H1 (cell line): ENCODE measurements around the gene UTS2B. TPM values are rescaled to one million over a fixed set of nuclear protein-coding genes. Genes with fewer than 3 reads are reported as not detected.

Experiments
- CTCF ChIA-PET: fragments of 300-600 bp; sonication (Branson Sonifier 250); formaldehyde crosslinking; loops from one replicate; lab custom pipeline; 2021; ENCODE audit not compliant: partially characterized antibody; lab: Charles Lee
- POLR2A ChIA-PET: fragments of 300-600 bp; sonication (Branson Sonifier 250); formaldehyde crosslinking; loops from one replicate; lab custom pipeline; 2021; ENCODE audit warnings: inconsistent platforms; ENCODE audit not compliant: partially characterized antibody; lab: Charles Lee
- DNase-seq, 2 experiments: peaks; one replicate each; pipeline versions ENCODE4 v3.0.0 to v3.0.0-alpha.2; 2010 to 2022; ENCODE audit warnings: low spot score in 2 of 2, low read depth in 1 of 2, mixed read lengths in 1 of 2
- FAIRE-seq: peaks from 2 replicates; lab custom pipeline; 2011; peaks lifted over from hg19 to GRCh38; lab: Jason Lieb, UNC
- H2AFZ ChIP-seq: 2 replicates; pipeline ENCODE4 v1.8.1; 2012; ENCODE audit warnings: low read length, inconsistent platforms
- H2AK5ac ChIP-seq: 2 replicates; pipeline ENCODE4 v1.6.1; 2013; ENCODE audit warnings: low read depth, low read length
- H2BK120ac ChIP-seq: replicated peaks from 2 replicates; pipeline ENCODE3; 2013; ENCODE audit warnings: low read depth, low read length, inconsistent platforms
- H2BK12ac ChIP-seq: 2 replicates; pipeline ENCODE4 v1.6.1; 2013; ENCODE audit warnings: low read depth, low read length
- H2BK15ac ChIP-seq: 2 replicates; pipeline ENCODE4 v1.6.1; 2013; ENCODE audit warnings: low read length
- H2BK20ac ChIP-seq: 2 replicates; pipeline ENCODE4 v1.6.1; 2013; ENCODE audit warnings: low read length
- H2BK5ac ChIP-seq: 2 replicates; pipeline ENCODE4 v1.6.1; 2013; ENCODE audit warnings: low read depth, low read length
- H3K14ac ChIP-seq: 2 replicates; pipeline ENCODE4 v1.6.1; 2013; ENCODE audit warnings: inconsistent platforms; ENCODE audit not compliant: insufficient read length
- H3K18ac ChIP-seq: 2 replicates; pipeline ENCODE4 v1.6.1; 2013; ENCODE audit warnings: low read length; ENCODE audit errors: extremely low read depth
- H3K23ac ChIP-seq: 2 replicates; pipeline ENCODE4 v1.6.1; 2013; ENCODE audit warnings: inconsistent platforms; ENCODE audit not compliant: insufficient read length
- H3K23me2 ChIP-seq: 2 replicates; pipeline ENCODE4 v1.6.1; 2013; ENCODE audit warnings: low read depth, low read length
- H3K27ac ChIP-seq: 2 replicates; pipeline ENCODE4 v1.6.1; 2011; ENCODE audit warnings: low read depth, low read length, inconsistent platforms
- H3K27me3 ChIP-seq, 4 experiments: replicated peaks in 1 of 4; 1 replicate in 1 of 4; 2 replicates in 3 of 4; pipeline versions ENCODE4 v1.6.1 to v1.8.1; 2011 to 2013; ENCODE audit warnings: low read length in 3 of 4, mild to moderate bottlenecking in 3 of 4, inconsistent platforms in 2 of 4, mixed read lengths in 2 of 4, moderate library complexity in 1 of 4; ENCODE audit not compliant: control insufficient read depth in 3 of 4, insufficient read depth in 3 of 4; ENCODE audit errors: extremely low read depth in 1 of 4
- H3K36me3 ChIP-seq, 4 experiments: 2 replicates each; pipeline versions ENCODE4 v1.6.1 to v1.8.1; 2011 to 2013; ENCODE audit warnings: mild to moderate bottlenecking in 4 of 4, low read length in 3 of 4, moderate library complexity in 2 of 4, control low read depth in 1 of 4, inconsistent platforms in 1 of 4; ENCODE audit not compliant: insufficient read depth in 4 of 4, control insufficient read depth in 2 of 4
- H3K4ac ChIP-seq: replicated peaks from 2 replicates; pipeline ENCODE3; 2013; ENCODE audit warnings: low read length, low read depth, mixed read lengths, inconsistent platforms; ENCODE audit not compliant: insufficient read length
- H3K4me1 ChIP-seq, 4 experiments: replicated peaks in 1 of 4; 1 replicate in 1 of 4; 2 replicates in 3 of 4; pipeline versions ENCODE4 v1.6.1 to v1.8.1; 2011 to 2013; ENCODE audit warnings: low read length in 3 of 4, inconsistent platforms in 2 of 4, mixed read lengths in 1 of 4; ENCODE audit not compliant: insufficient read depth in 4 of 4, control insufficient read depth in 3 of 4
- H3K4me2 ChIP-seq, 2 experiments: 2 replicates each; pipeline versions ENCODE4 v1.6.1 to v1.8.1; 2011 to 2013; ENCODE audit warnings: low read depth in 2 of 2, low read length in 2 of 2, control low read depth in 1 of 2, inconsistent platforms in 1 of 2, mild to moderate bottlenecking in 1 of 2; ENCODE audit not compliant: insufficient read depth in 1 of 2
- H3K4me3 ChIP-seq, 4 experiments: fragments of 200-600, 300-600 bp in 1 of 4; sonication (generic), shearing (Covaris generic), sonication (Bioruptor Twin) in 1 of 4; 2 replicates each; pipeline versions ENCODE4 v1.5.1 to v1.8.1; 2011 to 2016; ENCODE audit warnings: low read length in 4 of 4, low read depth in 3 of 4, control low read depth in 2 of 4, inconsistent platforms in 2 of 4, mild to moderate bottlenecking in 2 of 4, mixed read lengths in 1 of 4, moderate library complexity in 1 of 4; ENCODE audit not compliant: insufficient read depth in 2 of 4; ENCODE audit errors: extremely low read depth in 1 of 4
- H3K56ac ChIP-seq: replicated peaks from 2 replicates; pipeline ENCODE3; 2013; ENCODE audit warnings: low read depth, mild to moderate bottlenecking, mixed read lengths, low read length, inconsistent platforms; ENCODE audit not compliant: insufficient read length
- H3K79me1 ChIP-seq: 2 replicates; pipeline ENCODE4 v1.6.1; 2013; ENCODE audit warnings: low read depth, low read length, control low read depth
- H3K79me2 ChIP-seq, 2 experiments: 2 replicates each; pipeline versions ENCODE4 v1.6.1 to v1.8.1; 2012 to 2013; ENCODE audit warnings: low read length in 2 of 2, mild to moderate bottlenecking in 2 of 2, inconsistent platforms in 1 of 2; ENCODE audit not compliant: insufficient read depth in 2 of 2, control insufficient read depth in 1 of 2
- H3K9ac ChIP-seq, 4 experiments: replicated peaks in 1 of 4; 1 replicate in 1 of 4; 2 replicates in 3 of 4; pipeline versions ENCODE4 v1.6.1 to v1.8.1; 2011 to 2013; ENCODE audit warnings: low read depth in 3 of 4, low read length in 3 of 4, control low read depth in 2 of 4, mild to moderate bottlenecking in 2 of 4, moderate library complexity in 2 of 4, inconsistent platforms in 1 of 4; ENCODE audit errors: extremely low read depth in 1 of 4
- H3K9me3 ChIP-seq, 2 experiments: 2 replicates each; pipeline versions ENCODE4 v1.6.1 to v1.8.1; 2012 to 2013; ENCODE audit warnings: mild to moderate bottlenecking in 2 of 2, moderate library complexity in 2 of 2, control low read depth in 1 of 2, inconsistent platforms in 1 of 2, low read depth in 1 of 2, low read length in 1 of 2, mixed read lengths in 1 of 2; ENCODE audit not compliant: insufficient read depth in 2 of 2
- H4K20me1 ChIP-seq, 2 experiments: replicated peaks in 1 of 2; 2 replicates each; pipeline versions ENCODE3 to v1.8.1; 2011 to 2013; ENCODE audit warnings: inconsistent platforms in 2 of 2, low read length in 2 of 2, mild to moderate bottlenecking in 1 of 2; ENCODE audit not compliant: insufficient read depth in 2 of 2, control insufficient read depth in 1 of 2
- H4K5ac ChIP-seq: 2 replicates; pipeline ENCODE4 v1.6.1; 2013; ENCODE audit warnings: low read length, low read depth, mixed read lengths, inconsistent platforms; ENCODE audit not compliant: insufficient read length
- H4K8ac ChIP-seq: 2 replicates; pipeline ENCODE4 v1.8.0; 2013; ENCODE audit warnings: mild to moderate bottlenecking, moderate library complexity, low read length, inconsistent platforms; ENCODE audit not compliant: insufficient read depth; ENCODE audit errors: extremely low read depth
- H4K91ac ChIP-seq: replicated peaks from 2 replicates; pipeline ENCODE3; 2013; ENCODE audit warnings: low read length, mixed read lengths, inconsistent platforms; ENCODE audit not compliant: insufficient read length
- CTBP2 ChIP-seq: IDR thresholded peaks from 2 replicates; pipeline ENCODE4 v1.7.0; 2011; ENCODE audit warnings: borderline replicate concordance, mild to moderate bottlenecking, moderate library complexity, mixed read lengths, low read length; ENCODE audit not compliant: insufficient read depth, insufficient read length
- GTF2F1 ChIP-seq: IDR thresholded peaks from 2 replicates; pipeline ENCODE4 v1.6.1; 2012; ENCODE audit warnings: low read depth, low read length, improper control_type of control experiment, borderline replicate concordance
- JUND ChIP-seq: IDR thresholded peaks from 2 replicates; pipeline ENCODE4 v1.6.1; 2011; ENCODE audit warnings: mild to moderate bottlenecking, improper control_type of control experiment, low read length
- KDM4A ChIP-seq: IDR thresholded peaks from one replicate; pipeline ENCODE4 v1.7.1; 2012; ENCODE audit warnings: low read depth, mild to moderate bottlenecking, moderate library complexity, low read length, inconsistent platforms; ENCODE audit not compliant: severe bottlenecking
- RFX5 ChIP-seq: IDR thresholded peaks from 2 replicates; pipeline ENCODE4 v1.6.1; 2011; ENCODE audit warnings: low read depth, low read length, improper control_type of control experiment, borderline replicate concordance
- SIN3A ChIP-seq, 2 experiments: IDR thresholded peaks in 1 of 2; conservative IDR thresholded peaks in 1 of 2; 2 replicates each; pipeline ENCODE4 v1.6.1; 2011 to 2012; ENCODE audit warnings: low read length in 2 of 2, improper control_type of control experiment in 1 of 2, low read depth in 1 of 2, mild to moderate bottlenecking in 1 of 2
- SP2 ChIP-seq: IDR thresholded peaks from 2 replicates; pipeline ENCODE4 v1.6.1; 2012; ENCODE audit warnings: mild to moderate bottlenecking, low read length, inconsistent platforms
- TBP ChIP-seq: IDR thresholded peaks from 2 replicates; pipeline ENCODE4 v1.6.1; 2011; ENCODE audit warnings: low read depth, low read length, improper control_type of control experiment
- WGBS, 2 experiments: shearing (Covaris generic) in 1 of 2; methylation state at CpG; one replicate each; pipeline versions ENCODE4 v1.1.6 to v1.1.7; 2013 to 2015; ENCODE audit warnings: low lambda C conversion rate in 2 of 2, mixed read lengths in 2 of 2, inconsistent platforms in 1 of 2, low coverage in 1 of 2, missing lambda C conversion rate in 1 of 2; ENCODE audit not compliant: insufficient replicate concordance in 2 of 2, insufficient coverage in 1 of 2, insufficient read length in 1 of 2; ENCODE audit errors: extremely low coverage in 1 of 2, missing lambda C conversion rate in 1 of 2; 5-methylcytosine and 5-hydroxymethylcytosine counted together
- polyA plus RNA-seq, 7 experiments: library from polyadenylated mRNA; depleted of rRNA in 3 of 7; stranded (reverse) in 5 of 7; unstranded in 2 of 7; fragments of >200 nt in 5 of 7; fragments of 200-250 nt in 2 of 7; gene quantifications; 1 replicate in 5 of 7; 2 replicates in 1 of 7; 4 replicates in 1 of 7; pipeline versions ENCODE4 v1.2.1 to v1.2.3, GENCODE V29; 2011 to 2013; ENCODE audit warnings: missing spikeins in 2 of 7, mixed read lengths in 2 of 7
- total RNA-seq: library from RNA; stranded (reverse); fragmentation: NEBNext Ultra II Directional; extraction: Animal tissue kit (Norgen Biotek cat#: 25700); gene quantifications from 2 replicates; pipeline ENCODE4 v1.2.1, GENCODE V29; 2021
- TF ChIP-seq, protein P1 (sequence below), 3 experiments: IDR thresholded peaks; 1 replicate in 2 of 3; 2 replicates in 1 of 3; pipeline versions ENCODE4 v1.5.1 to v1.6.1; 2011; ENCODE audit warnings: low read length in 3 of 3, mild to moderate bottlenecking in 3 of 3, inconsistent platforms in 2 of 3, low read depth in 1 of 3, moderate library complexity in 1 of 3; ENCODE audit not compliant: insufficient read depth in 1 of 3; ENCODE audit errors: control extremely low read depth in 1 of 3

The UTS2B gene
- total and polyA plus RNA-seq, 2 of the 8 experiments (the other 6 are each of a cell fraction or from before 2014, with no cell fraction given) = not detected

DNA sequence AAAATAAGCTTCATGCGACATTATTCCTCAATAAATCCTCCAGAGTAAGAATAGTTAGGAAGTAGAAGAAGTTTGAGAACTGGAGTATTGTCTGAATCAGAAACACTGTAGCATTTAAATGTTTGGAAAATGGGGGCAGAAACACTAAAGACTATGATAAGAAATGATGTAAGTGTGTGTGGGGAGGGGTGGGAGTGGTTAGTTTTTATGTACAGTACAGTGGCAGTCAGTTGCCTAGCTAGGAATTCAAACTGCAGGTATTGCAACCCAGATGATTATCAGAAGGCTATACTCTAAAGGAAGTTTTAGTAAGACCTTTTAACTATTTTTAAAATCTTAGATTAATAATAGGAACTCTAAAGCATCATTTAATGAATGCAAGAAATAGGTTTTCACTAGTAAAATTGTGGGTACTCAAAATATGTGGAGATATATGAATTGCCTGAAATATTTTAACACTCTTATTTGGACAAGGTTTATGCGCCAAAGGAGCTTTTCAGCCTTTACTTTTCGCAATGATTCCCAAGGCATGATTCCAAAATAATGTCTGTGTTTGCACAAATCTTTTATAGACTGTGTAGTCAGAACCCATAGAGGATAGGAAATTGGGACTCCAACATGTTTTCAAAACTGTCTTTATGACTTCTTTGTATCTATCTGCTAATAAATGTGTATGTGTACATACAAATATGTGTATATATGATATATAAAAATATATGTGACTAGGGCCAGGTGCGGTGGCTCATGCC lies 9.1 kb downstream of the UTS2B start:
- 98% methylated on average over 4 of the region's 4 CpGs; no CpG with 5 or more reads in 1 of the 2 experiments for WGBS, 2 experiments
- TF ChIP-seq, protein P1, sequence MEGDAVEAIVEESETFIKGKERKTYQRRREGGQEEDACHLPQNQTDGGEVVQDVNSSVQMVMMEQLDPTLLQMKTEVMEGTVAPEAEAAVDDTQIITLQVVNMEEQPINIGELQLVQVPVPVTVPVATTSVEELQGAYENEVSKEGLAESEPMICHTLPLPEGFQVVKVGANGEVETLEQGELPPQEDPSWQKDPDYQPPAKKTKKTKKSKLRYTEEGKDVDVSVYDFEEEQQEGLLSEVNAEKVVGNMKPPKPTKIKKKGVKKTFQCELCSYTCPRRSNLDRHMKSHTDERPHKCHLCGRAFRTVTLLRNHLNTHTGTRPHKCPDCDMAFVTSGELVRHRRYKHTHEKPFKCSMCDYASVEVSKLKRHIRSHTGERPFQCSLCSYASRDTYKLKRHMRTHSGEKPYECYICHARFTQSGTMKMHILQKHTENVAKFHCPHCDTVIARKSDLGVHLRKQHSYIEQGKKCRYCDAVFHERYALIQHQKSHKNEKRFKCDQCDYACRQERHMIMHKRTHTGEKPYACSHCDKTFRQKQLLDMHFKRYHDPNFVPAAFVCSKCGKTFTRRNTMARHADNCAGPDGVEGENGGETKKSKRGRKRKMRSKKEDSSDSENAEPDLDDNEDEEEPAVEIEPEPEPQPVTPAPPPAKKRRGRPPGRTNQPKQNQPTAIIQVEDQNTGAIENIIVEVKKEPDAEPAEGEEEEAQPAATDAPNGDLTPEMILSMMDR (IDR thresholded peaks at IDR 0.05; ENCODE audit: control extremely low read depth in 1 of 3, insufficient read depth in 1 of 3, low read depth in 1 of 3, low read length in 3 of 3) = no peak
- TF ChIP-seq KDM4A (no peak), CTBP2 (no peak), GTF2F1 (no peak), JUND (no peak), SIN3A (conservative IDR thresholded peaks at IDR 0.05 in 1 of 2, IDR thresholded peaks at IDR 0.05 in 1 of 2; ENCODE audit: low read depth in 1 of 2, low read length in 2 of 2) (no peak), SP2 (no peak), RFX5 (no peak), TBP (no peak)

More for the DNA sequence above, 9.1 kb downstream of the UTS2B start:
- Histone ChIP-seq H2AFZ (no peak overlapping the region), H3K79me2 (no peaks in the 10 kb centered on the region), H3K23ac (no peak overlapping the region), H3K23me2 (no peaks in the 10 kb centered on the region), H3K9me3 (no peaks in the 10 kb centered on the region; a peak in 1 of 4 replicates), H2BK20ac (no peak overlapping the region), H4K20me1 (no peaks in the 10 kb centered on the region), H2BK5ac (no peak overlapping the region), H4K8ac (no peak overlapping the region), H3K4me3 (no peak overlapping the region), H4K91ac (no peak overlapping the region), H3K14ac (no peak overlapping the region), H3K79me1 (no peaks in the 10 kb centered on the region), H3K56ac (no peak overlapping the region), H3K27me3 (no peaks in the 10 kb centered on the region), H3K4ac (no peak overlapping the region), H3K4me1 (no peaks in the 10 kb centered on the region), H2BK120ac (no peak overlapping the region), H2BK15ac (no peak overlapping the region), H3K9ac (no peak overlapping the region), H3K27ac (no peak overlapping the region), H3K18ac (no peak overlapping the region), H4K5ac (no peak overlapping the region), H3K36me3 (no peaks in the 10 kb centered on the region), H3K4me2 (no peak overlapping the region), H2AK5ac (no peak overlapping the region), H2BK12ac (no peak overlapping the region)
- DNase-seq (no peak), FAIRE-seq (no peak)
- POLR2A ChIA-PET = no interaction called here
- CTCF ChIA-PET = no interaction called here
